SK-N-SH treated with all-trans-retinoic acid at 6 μM for 48 hours (cell line): Measurements from ENCODE around the gene PNPO.

Source experiments
- ATAC-seq: fragments of 200-7000 bp; cut with Tn5 transposase; 3 replicates; pipeline ENCODE4 v1.9.1; 2020; ENCODE audit warnings: mild to moderate bottlenecking, moderate library complexity
- BACH2 ChIP-seq: fragments of 250-450 bp; sonication (Bioruptor Pico); IDR thresholded peaks from 2 replicates; pipeline ENCODE4 v1.9.0; 2021; ENCODE audit warnings: mild to moderate bottlenecking, borderline replicate concordance
- CREB5 ChIP-seq: fragments of 250-450 bp; sonication (Bioruptor Pico); IDR thresholded peaks from 2 replicates; pipeline ENCODE4 v1.5.1; 2020; ENCODE audit warnings: low read depth, mild to moderate bottlenecking, moderate library complexity
- CSDC2 ChIP-seq: fragments of 250-450 bp; sonication (Bioruptor Pico); IDR thresholded peaks from 2 replicates; pipeline ENCODE4 v1.5.0; 2020; ENCODE audit warnings: mild to moderate bottlenecking, moderate library complexity
- ESRRG ChIP-seq: fragments of 250-450 bp; sonication (Bioruptor Pico); IDR thresholded peaks from 2 replicates; pipeline ENCODE4 v1.6.1; 2021; ENCODE audit warnings: mild to moderate bottlenecking
- ISL1 ChIP-seq: fragments of 250-450 bp; sonication (Bioruptor Pico); IDR thresholded peaks from 2 replicates; pipeline ENCODE4 v2.1.2; 2022; ENCODE audit warnings: mild to moderate bottlenecking, moderate library complexity
- OSR1 ChIP-seq: fragments of 250-450 bp; sonication (Bioruptor Pico); IDR thresholded peaks from 2 replicates; pipeline ENCODE4 v1.8.0; 2022; ENCODE audit warnings: moderate library complexity, mild to moderate bottlenecking, inconsistent platforms
- POU6F1 ChIP-seq: fragments of 250-450 bp; sonication (Bioruptor Pico); IDR thresholded peaks from 2 replicates; pipeline ENCODE4 v1.8.0; 2021; ENCODE audit warnings: low read depth, mild to moderate bottlenecking, moderate library complexity, borderline replicate concordance
- PPARA ChIP-seq: fragments of 250-450 bp; sonication (Bioruptor Pico); IDR thresholded peaks from 2 replicates; pipeline ENCODE4 v1.5.0; 2020; ENCODE audit warnings: mild to moderate bottlenecking, borderline replicate concordance
- RARB ChIP-seq: fragments of 250-450 bp; sonication (Bioruptor Pico); IDR thresholded peaks from 2 replicates; pipeline ENCODE4 v1.8.0; 2021; ENCODE audit warnings: mild to moderate bottlenecking, moderate library complexity
- SNAI2 ChIP-seq: fragments of 250-450 bp; sonication (Bioruptor Pico); IDR thresholded peaks from 2 replicates; pipeline ENCODE4 v1.5.0; 2020; ENCODE audit warnings: mild to moderate bottlenecking, moderate library complexity
- TCF4 ChIP-seq: fragments of 250-450 bp; sonication (Bioruptor Pico); IDR thresholded peaks from 2 replicates; pipeline ENCODE4 v1.8.0; 2021; ENCODE audit warnings: mild to moderate bottlenecking, moderate library complexity, borderline replicate concordance
- TOX ChIP-seq: fragments of 250-450 bp; sonication (Bioruptor Pico); IDR thresholded peaks from 2 replicates; pipeline ENCODE4 v1.8.0; 2021; ENCODE audit warnings: mild to moderate bottlenecking, moderate library complexity, borderline replicate concordance
- TSHZ2 ChIP-seq: fragments of 250-450 bp; sonication (Bioruptor Pico); IDR thresholded peaks from 2 replicates; pipeline ENCODE4 v1.5.0; 2020; ENCODE audit warnings: mild to moderate bottlenecking, moderate library complexity
- ZC3H10 ChIP-seq: fragments of 250-450 bp; sonication (Bioruptor Pico); IDR thresholded peaks from 2 replicates; pipeline ENCODE4 v1.5.1; 2021; ENCODE audit warnings: mild to moderate bottlenecking, moderate library complexity
- ZFP3 ChIP-seq: fragments of 250-450 bp; sonication (Bioruptor Pico); IDR thresholded peaks from 2 replicates; pipeline ENCODE4 v1.5.0; 2020; ENCODE audit warnings: mild to moderate bottlenecking, moderate library complexity
- ZFP30 ChIP-seq: fragments of 450-650 bp; formaldehyde crosslinking; IDR thresholded peaks from 2 replicates; pipeline ENCODE4 v1.5.0; 2022; ENCODE audit warnings: mild to moderate bottlenecking, moderate library complexity
- ZNF565 ChIP-seq: fragments of 450-650 bp; formaldehyde crosslinking; conservative IDR thresholded peaks from 2 replicates; pipeline ENCODE4 v1.5.0; 2020; ENCODE audit warnings: low read depth, mild to moderate bottlenecking, moderate library complexity
- ZNF8 ChIP-seq: fragments of 450-650 bp; formaldehyde crosslinking; IDR thresholded peaks from 2 replicates; pipeline ENCODE4 v1.5.0; 2020; ENCODE audit warnings: mild to moderate bottlenecking, moderate library complexity

The PNPO gene

GRCh38 chr17:47898241-47898640, 43.1 kb upstream of the PNPO start:
- no peak for ATAC-seq
- no peak for TF ChIP-seq POU6F1
- no peak for TF ChIP-seq RARB
- TF ChIP-seq TSHZ2 (CRISPR knock-in tag) = no peak
- TF ChIP-seq BACH2 (CRISPR knock-in tag) = no peak
- no peak for TF ChIP-seq ZNF565 (CRISPR knock-in tag)
- TF ChIP-seq ESRRG (CRISPR knock-in tag) = no peak
- TF ChIP-seq TOX (CRISPR knock-in tag) = no peak
- TF ChIP-seq ZC3H10 (CRISPR knock-in tag) = no peak
- TF ChIP-seq SNAI2 (CRISPR knock-in tag) = no peak
- TF ChIP-seq CSDC2 (CRISPR knock-in tag) = no peak
- TF ChIP-seq TCF4 (CRISPR knock-in tag) = no peak
- TF ChIP-seq OSR1 (CRISPR knock-in tag) = no peak
- TF ChIP-seq CREB5 (CRISPR knock-in tag) = no peak
- no peak for TF ChIP-seq ZNF8 (CRISPR knock-in tag)
- TF ChIP-seq PPARA = no peak
- TF ChIP-seq ZFP30 = no peak
- TF ChIP-seq ISL1 (CRISPR knock-in tag) = no peak
- TF ChIP-seq, all 23 proteins: peak for 0

GRCh38 chr17:47899643-47900042, 41.7 kb upstream of the PNPO start:
- no peak for ATAC-seq
- TF ChIP-seq TSHZ2 (CRISPR knock-in tag) = no peak

GRCh38 chr17:47901423-47901822, 39.9 kb upstream of the PNPO start:
- TF ChIP-seq TSHZ2 (CRISPR knock-in tag) (no peak), RARB (no peak), ZFP3 (CRISPR knock-in tag) (no peak), ZNF565 (CRISPR knock-in tag) (no peak), ZNF8 (CRISPR knock-in tag) (no peak), TCF4 (CRISPR knock-in tag) (no peak), ZC3H10 (CRISPR knock-in tag) (no peak)
- ATAC-seq = no peak
